Mesenchymal stem cell (in vitro differentiated cells and primary cell): ENCODE results near the gene KIAA1217.
A peak's percentile ranks its signal among the peaks of the same experiment; 100 is the strongest.
"Not testable (repeated sequence)": the region's sequence is repeated elsewhere in the genome, so short reads cannot be mapped to it uniquely, and the experiment has no call there.

Experiments used
- DNase-seq: peaks from one replicate; pipeline ENCODE4 v3.0.0-alpha.2; 2013
- H2AFZ ChIP-seq: one replicate; pipeline ENCODE4 v1.6.1; 2013; ENCODE audit warnings: low read depth, mild to moderate bottlenecking, control low read depth, inconsistent platforms, low read length, moderate library complexity
- H2AK5ac ChIP-seq: 2 replicates; pipeline ENCODE4 v1.6.1; 2013; ENCODE audit warnings: low read length, moderate library complexity, mild to moderate bottlenecking, inconsistent platforms; ENCODE audit not compliant: severe bottlenecking
- H2BK120ac ChIP-seq: one replicate; pipeline ENCODE4 v1.6.1; 2013; ENCODE audit warnings: low read depth, mild to moderate bottlenecking, inconsistent platforms, low read length, moderate library complexity
- H2BK12ac ChIP-seq, 2 experiments: one replicate each; pipeline ENCODE4 v1.6.1; 2013; ENCODE audit warnings: inconsistent platforms in 2 of 2, low read length in 2 of 2, mild to moderate bottlenecking in 2 of 2, moderate library complexity in 2 of 2, control low read depth in 1 of 2
- H2BK15ac ChIP-seq: one replicate; pipeline ENCODE4 v1.6.1; 2013; ENCODE audit warnings: mild to moderate bottlenecking, low read depth, inconsistent platforms; ENCODE audit not compliant: poor library complexity, severe bottlenecking
- H2BK5ac ChIP-seq: 2 replicates; pipeline ENCODE4 v1.6.1; 2013; ENCODE audit warnings: low read depth, mild to moderate bottlenecking, low read length, control low read depth, inconsistent platforms; ENCODE audit not compliant: poor library complexity, severe bottlenecking
- H3K14ac ChIP-seq, 2 experiments: one replicate each; pipeline ENCODE4 v1.6.1; 2013; ENCODE audit warnings: inconsistent platforms in 2 of 2, low read length in 2 of 2, control low read depth in 1 of 2, mild to moderate bottlenecking in 1 of 2, moderate library complexity in 1 of 2
- H3K18ac ChIP-seq, 2 experiments: one replicate each; pipeline ENCODE4 v1.6.1; 2013; ENCODE audit warnings: inconsistent platforms in 2 of 2, low read length in 2 of 2, control low read depth in 1 of 2, low read depth in 1 of 2, mild to moderate bottlenecking in 1 of 2
- H3K23ac ChIP-seq, 2 experiments: one replicate each; pipeline ENCODE4 v1.6.1; 2013; ENCODE audit warnings: inconsistent platforms in 2 of 2, low read length in 2 of 2, mild to moderate bottlenecking in 2 of 2, moderate library complexity in 2 of 2, control low read depth in 1 of 2
- H3K27ac ChIP-seq: 2 replicates; pipeline ENCODE4 v1.5.1; 2013; ENCODE audit warnings: mild to moderate bottlenecking, moderate library complexity, low read length, control low read depth, inconsistent platforms; ENCODE audit not compliant: poor library complexity, severe bottlenecking
- H3K27me3 ChIP-seq, 2 experiments: 2 replicates each; pipeline versions ENCODE4 v1.6.1 to v1.7.0; 2013; ENCODE audit warnings: low read length in 2 of 2, mild to moderate bottlenecking in 2 of 2, moderate library complexity in 2 of 2, control low read depth in 1 of 2, inconsistent platforms in 1 of 2; ENCODE audit not compliant: control insufficient read depth in 1 of 2, insufficient read depth in 1 of 2
- H3K36me3 ChIP-seq, 2 experiments: 2 replicates each; pipeline versions ENCODE4 v1.6.1 to v1.7.0; 2013; ENCODE audit warnings: low read length in 2 of 2, control low read depth in 1 of 2, inconsistent platforms in 1 of 2, low read depth in 1 of 2, mild to moderate bottlenecking in 1 of 2; ENCODE audit not compliant: insufficient read depth in 2 of 2, control insufficient read depth in 1 of 2
- H3K4ac ChIP-seq, 2 experiments: one replicate each; pipeline ENCODE4 v1.6.1; 2013; ENCODE audit warnings: inconsistent platforms in 2 of 2, low read length in 2 of 2, mild to moderate bottlenecking in 2 of 2, moderate library complexity in 2 of 2, control low read depth in 1 of 2, low read depth in 1 of 2
- H3K4me1 ChIP-seq: 2 replicates; pipeline ENCODE4 v1.6.1; 2013; ENCODE audit warnings: low read depth, low read length, control low read depth; ENCODE audit not compliant: control insufficient read depth, insufficient read depth
- H3K4me2 ChIP-seq: 2 replicates; pipeline ENCODE4 v1.6.1; 2013; ENCODE audit warnings: low read length, mild to moderate bottlenecking, inconsistent platforms; ENCODE audit not compliant: poor library complexity, severe bottlenecking
- H3K4me3 ChIP-seq, 2 experiments: 2 replicates each; pipeline versions ENCODE4 v1.5.1 to v1.7.0; 2013; ENCODE audit warnings: low read length in 2 of 2, mild to moderate bottlenecking in 2 of 2, control low read depth in 1 of 2, low read depth in 1 of 2; ENCODE audit not compliant: insufficient read depth in 1 of 2
- H3K79me1 ChIP-seq: replicated peaks from 2 replicates; pipeline ENCODE4 v1.6.1; 2013; ENCODE audit warnings: mild to moderate bottlenecking, control low read depth, low read length, inconsistent platforms; ENCODE audit not compliant: poor library complexity, severe bottlenecking
- H3K9ac ChIP-seq: 2 replicates; pipeline ENCODE4 v1.7.0; 2013; ENCODE audit warnings: mild to moderate bottlenecking, low read length, moderate library complexity
- H3K9me3 ChIP-seq: 2 replicates; pipeline ENCODE4 v1.7.0; 2013; ENCODE audit warnings: mild to moderate bottlenecking, low read length; ENCODE audit not compliant: control insufficient read depth
- H4K8ac ChIP-seq: one replicate; pipeline ENCODE4 v1.6.1; 2013; ENCODE audit warnings: inconsistent platforms, mild to moderate bottlenecking, low read length, moderate library complexity
- H4K91ac ChIP-seq: one replicate; pipeline ENCODE4 v1.6.1; 2013; ENCODE audit warnings: mild to moderate bottlenecking, low read length, inconsistent platforms
- WGBS: methylation state at CpG from one replicate; pipeline ENCODE4 v1.1.7; 2013; ENCODE audit warnings: mixed read lengths; 5-methylcytosine and 5-hydroxymethylcytosine counted together

Gene KIAA1217

GRCh38 chr10:24349379-24350001 is 140.6 kb downstream of the KIAA1217 start:
- WGBS: 76% methylated on average over 3 of the region's 3 CpGs
- Histone ChIP-seq H3K79me1 (no peaks in the 10 kb centered on the region), H3K18ac (no peak overlapping the region), H3K4me3 (peak overlapping the region in 1 of 2 experiments; percentile 25), H3K4ac (no peak overlapping the region), H3K9ac (peak overlapping the region; percentile 61), H2AK5ac (no peak overlapping the region), H2BK120ac (no peak overlapping the region), H2BK5ac (no peak overlapping the region), H3K27ac (no peak overlapping the region), H4K8ac (no peak overlapping the region), H3K23ac (no peak overlapping the region), H2BK12ac (no peak overlapping the region), H3K27me3 (peaks cover 0 to 4% of the 10 kb centered on the region in 2 experiments), H2AFZ (no peak overlapping the region), H4K91ac (no peak overlapping the region), H3K9me3 (no peaks in the 10 kb centered on the region), H3K36me3 (no peaks in the 10 kb centered on the region), H3K4me2 (no peak overlapping the region), H2BK15ac (no peak overlapping the region), H3K4me1 (peaks cover 3% of the 10 kb centered on the region), H3K14ac (no peak overlapping the region)
- no peak for DNase-seq

DNA sequence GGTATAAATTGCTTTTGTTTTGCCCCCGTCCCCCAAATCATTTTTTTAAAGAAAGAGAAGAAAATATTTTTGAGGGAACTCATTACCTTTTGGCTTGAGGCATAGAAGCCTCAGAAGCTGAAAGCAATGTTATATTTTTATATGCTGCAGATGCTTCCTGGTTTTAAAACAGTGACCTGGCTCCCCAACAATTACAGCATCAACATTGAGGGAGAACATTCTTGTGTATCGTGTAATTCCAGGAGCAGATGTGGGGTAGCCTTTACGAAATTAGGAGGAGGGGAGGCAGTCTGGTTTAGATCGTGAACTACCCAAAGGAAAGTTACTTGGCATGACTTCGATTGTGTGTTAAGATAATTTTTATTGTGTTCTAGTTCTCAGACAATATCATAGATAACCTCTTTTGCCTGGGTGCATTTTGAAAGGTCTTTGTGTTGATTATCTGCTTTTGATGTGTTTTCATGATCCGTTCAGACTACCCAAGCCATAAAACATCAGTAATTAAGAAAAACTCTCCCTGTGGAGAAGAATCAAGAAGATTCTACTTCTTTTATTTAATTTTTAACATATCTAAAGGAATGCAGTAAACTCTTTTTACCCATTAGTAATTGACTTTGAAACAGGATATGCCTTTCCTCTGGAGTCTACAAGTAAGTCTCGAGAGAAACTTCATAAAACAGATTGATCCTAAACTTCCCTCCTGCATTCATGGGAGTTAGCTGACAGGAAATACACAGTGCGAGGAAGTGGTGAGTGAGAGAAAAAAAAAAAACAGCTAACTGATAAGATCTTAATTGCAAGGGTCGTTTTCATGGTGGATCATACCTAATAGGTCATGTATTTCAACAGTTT is 141.4 kb downstream of the KIAA1217 start:
- Histone ChIP-seq H2AK5ac (no peak overlapping the region), H2BK12ac (no peak overlapping the region), H3K27ac (no peak overlapping the region), H2BK120ac (no peak overlapping the region), H3K4ac (no peak overlapping the region), H3K27me3 (peaks cover 0 to 7% of the 10 kb centered on the region in 2 experiments), H3K9ac (peak overlapping the region; percentile 61), H3K18ac (no peak overlapping the region), H4K91ac (no peak overlapping the region), H3K79me1 (no peaks in the 10 kb centered on the region), H2AFZ (no peak overlapping the region), H3K23ac (no peak overlapping the region), H2BK15ac (no peak overlapping the region), H3K4me3 (peak overlapping the region in 1 of 2 experiments; percentile 14), H2BK5ac (no peak overlapping the region), H3K9me3 (no peaks in the 10 kb centered on the region), H3K4me2 (no peak overlapping the region), H3K36me3 (no peaks in the 10 kb centered on the region), H3K4me1 (peaks cover 2% of the 10 kb centered on the region), H4K8ac (no peak overlapping the region), H3K14ac (no peak overlapping the region)
- no peak for DNase-seq
- WGBS: 47% methylated on average over 6 of the region's 9 CpGs

DNA sequence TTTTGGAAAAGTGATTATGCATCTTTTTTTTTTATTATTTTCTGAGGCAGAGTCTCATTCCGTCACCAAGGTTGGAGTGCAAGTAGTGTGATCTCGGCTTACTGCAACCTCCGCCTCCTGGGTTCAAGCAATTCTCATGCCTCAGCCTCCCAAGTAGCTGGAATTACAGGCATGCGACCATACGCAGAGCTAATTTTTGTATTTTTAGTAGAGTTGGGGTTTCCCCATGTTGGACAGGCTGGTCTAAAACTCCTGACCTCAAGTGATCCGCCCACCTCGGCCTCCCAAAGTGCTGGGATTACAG is 141.9 kb downstream of the KIAA1217 start:
- H2BK5ac ChIP-seq, H3K27me3 ChIP-seq, H4K8ac ChIP-seq, H2AFZ ChIP-seq, H3K79me1 ChIP-seq, H3K4me2 ChIP-seq, H3K18ac ChIP-seq, H3K23ac ChIP-seq, H2BK120ac ChIP-seq, H2BK15ac ChIP-seq, H3K27ac ChIP-seq, DNase-seq, H2BK12ac ChIP-seq, H3K36me3 ChIP-seq, H3K4me3 ChIP-seq, H3K4me1 ChIP-seq, H2AK5ac ChIP-seq, H4K91ac ChIP-seq, H3K9me3 ChIP-seq, H3K14ac ChIP-seq, H3K4ac ChIP-seq: not testable (repeated sequence)
- H3K9ac ChIP-seq: peak overlapping the region; percentile 61
- WGBS: 94% methylated on average over 7 of the region's 7 CpGs

DNA sequence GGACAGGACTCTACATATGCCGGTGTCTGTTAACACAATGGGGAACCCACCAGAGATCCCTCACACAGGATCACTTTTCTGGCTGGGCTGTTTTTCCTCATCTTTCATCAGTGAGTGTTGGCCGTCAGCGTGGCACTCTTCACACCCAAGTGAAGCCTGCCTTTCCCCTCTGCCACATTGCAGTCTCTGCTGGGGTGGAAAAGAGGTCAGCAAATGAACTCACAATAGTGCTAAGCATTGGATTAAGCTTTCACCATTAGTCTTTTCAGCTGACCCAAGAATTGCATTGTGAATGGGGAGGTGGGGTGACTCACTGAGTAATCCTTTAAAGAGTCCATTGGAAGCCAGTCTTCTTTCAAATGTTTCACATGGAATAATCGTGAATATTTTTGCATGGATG is 143.0 kb downstream of the KIAA1217 start:
- Histone ChIP-seq H3K27ac (no peak overlapping the region), H3K9ac (no peak overlapping the region), H3K4me2 (no peak overlapping the region), H3K4me3 (no peak overlapping the region), H4K8ac (no peak overlapping the region), H2BK15ac (no peak overlapping the region), H2AK5ac (no peak overlapping the region), H4K91ac (no peak overlapping the region), H2BK5ac (no peak overlapping the region), H3K79me1 (no peaks in the 10 kb centered on the region), H3K27me3 (peaks cover 0 to 7% of the 10 kb centered on the region in 2 experiments), H2AFZ (no peak overlapping the region), H3K36me3 (no peaks in the 10 kb centered on the region), H3K23ac (no peak overlapping the region), H3K18ac (no peak overlapping the region), H3K9me3 (no peaks in the 10 kb centered on the region), H3K4me1 (peaks cover 2% of the 10 kb centered on the region), H2BK120ac (no peak overlapping the region), H3K14ac (no peak overlapping the region), H3K4ac (no peak overlapping the region), H2BK12ac (no peak overlapping the region)
- DNase-seq: no peak
- WGBS: 91% methylated on average over 2 of the region's 4 CpGs
